Measurements from ENCODE around the gene ST6GALNAC5.

Gene ST6GALNAC5

GRCh38 chr1:77031106-77031662, 163.9 kb downstream of the ST6GALNAC5 start:
- TF ChIP-seq EZH2phosphoT487 (IDR thresholded peaks at IDR 0.05; ENCODE audit: borderline replicate concordance) (no peak), CTCF (conservative IDR thresholded peaks at IDR 0.05; ENCODE audit: low read length) (no peak)
- Histone ChIP-seq H4K20me1 (ENCODE audit: insufficient read depth, low read length, poor library complexity, severe bottlenecking) (no peaks in the 10 kb centered on the region), H2AFZ (ENCODE audit: low read length) (no peak overlapping the region), H3F3A (ENCODE audit: low read depth) (no peaks in the 10 kb centered on the region), H3K79me2 (ENCODE audit: insufficient read depth, low read length) (no peaks in the 10 kb centered on the region), H3K9me3 (ENCODE audit: insufficient read depth, low read depth, low read length) (no peaks in the 10 kb centered on the region), H3K4me1 (ENCODE audit: insufficient read depth, low read length, poor library complexity, severe bottlenecking) (no peaks in the 10 kb centered on the region), H3K9ac (ENCODE audit: low read depth, low read length, poor library complexity, severe bottlenecking) (no peak overlapping the region), H3K4me2 (ENCODE audit: low read depth, low read length, poor library complexity, severe bottlenecking) (no peak overlapping the region), H3K27me3 (ENCODE audit: insufficient read depth, low read length, poor library complexity, severe bottlenecking) (no peaks in the 10 kb centered on the region), H3K9me2 (replicated peaks; ENCODE audit: low read depth, low read length) (no peaks in the 10 kb centered on the region), H3K36me3 (ENCODE audit: insufficient read depth, low read length) (no peaks in the 10 kb centered on the region), H3K4me3 (ENCODE audit: low read length, poor library complexity, severe bottlenecking) (no peak overlapping the region)

DNA sequence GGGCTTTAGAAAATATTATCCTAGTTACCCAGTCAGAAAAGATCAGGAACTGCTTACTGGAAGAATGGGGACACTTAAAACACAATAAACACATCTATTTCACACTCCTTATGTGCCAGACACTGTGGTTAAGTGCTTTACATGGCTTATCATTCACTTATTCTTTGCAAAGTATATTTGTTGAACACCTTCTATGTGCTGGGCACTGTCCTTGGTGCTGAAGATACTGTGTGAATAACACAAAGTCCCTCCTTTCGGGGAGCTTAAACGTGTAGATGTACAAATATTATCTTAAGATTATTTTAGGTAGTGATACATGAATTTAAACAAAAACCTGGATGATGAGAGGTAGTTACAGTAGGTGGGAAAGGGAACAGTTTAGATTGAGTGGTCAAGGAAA, 169.3 kb downstream of the ST6GALNAC5 start:
- H3K79me2 ChIP-seq (ENCODE audit: insufficient read depth, low read length): no peaks in the 10 kb centered on the region
- no peaks in the 10 kb centered on the region for H3K9me2 ChIP-seq (replicated peaks; ENCODE audit: low read depth, low read length)
- no peaks in the 10 kb centered on the region for H3K4me1 ChIP-seq (ENCODE audit: insufficient read depth, low read length, poor library complexity, severe bottlenecking)
- no peak overlapping the region for H3K4me2 ChIP-seq (ENCODE audit: low read depth, low read length, poor library complexity, severe bottlenecking)
- no peaks in the 10 kb centered on the region for H3K9me3 ChIP-seq (ENCODE audit: insufficient read depth, low read depth, low read length)
- H4K20me1 ChIP-seq (ENCODE audit: insufficient read depth, low read length, poor library complexity, severe bottlenecking): no peaks in the 10 kb centered on the region
- no peak for TF ChIP-seq EZH2phosphoT487 (IDR thresholded peaks at IDR 0.05; ENCODE audit: borderline replicate concordance)
- H3K27me3 ChIP-seq (ENCODE audit: insufficient read depth, low read length, poor library complexity, severe bottlenecking): no peaks in the 10 kb centered on the region
- no peak overlapping the region for H2AFZ ChIP-seq (ENCODE audit: low read length)
- no peak overlapping the region for H3K4me3 ChIP-seq (ENCODE audit: low read length, poor library complexity, severe bottlenecking)
- H3K9ac ChIP-seq (ENCODE audit: low read depth, low read length, poor library complexity, severe bottlenecking): no peak overlapping the region
- no peaks in the 10 kb centered on the region for H3K36me3 ChIP-seq (ENCODE audit: insufficient read depth, low read length)
- no peaks in the 10 kb centered on the region for H3F3A ChIP-seq (ENCODE audit: low read depth)

DNA sequence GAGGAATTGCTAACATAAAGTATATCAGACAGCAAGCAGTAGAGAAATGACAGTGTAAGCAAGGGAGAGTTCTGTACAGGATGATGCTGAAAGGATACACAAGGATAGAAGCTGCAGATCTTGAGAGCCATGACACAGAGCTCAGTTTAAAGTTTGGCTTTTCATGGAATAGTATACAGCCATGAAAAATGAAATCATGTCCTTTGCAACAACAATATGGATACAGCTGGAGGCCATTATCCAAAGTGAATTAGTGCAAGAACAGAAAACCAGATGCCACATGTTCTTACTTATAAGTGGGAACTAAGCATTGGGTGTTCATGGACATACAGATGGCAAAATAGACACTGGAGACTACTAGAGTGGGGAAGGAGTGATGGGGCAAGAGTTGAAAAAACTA, 169.8 kb downstream of the ST6GALNAC5 start:
- Histone ChIP-seq H3K9me3 (ENCODE audit: insufficient read depth, low read depth, low read length) (no peaks in the 10 kb centered on the region), H3K9me2 (replicated peaks; ENCODE audit: low read depth, low read length) (no peaks in the 10 kb centered on the region), H3K9ac (ENCODE audit: low read depth, low read length, poor library complexity, severe bottlenecking) (no peak overlapping the region), H3K79me2 (ENCODE audit: insufficient read depth, low read length) (no peaks in the 10 kb centered on the region), H3K27me3 (ENCODE audit: insufficient read depth, low read length, poor library complexity, severe bottlenecking) (no peaks in the 10 kb centered on the region), H3K4me1 (ENCODE audit: insufficient read depth, low read length, poor library complexity, severe bottlenecking) (no peaks in the 10 kb centered on the region), H4K20me1 (ENCODE audit: insufficient read depth, low read length, poor library complexity, severe bottlenecking) (no peaks in the 10 kb centered on the region), H3K36me3 (ENCODE audit: insufficient read depth, low read length) (no peaks in the 10 kb centered on the region), H3F3A (ENCODE audit: low read depth) (no peaks in the 10 kb centered on the region), H3K4me2 (ENCODE audit: low read depth, low read length, poor library complexity, severe bottlenecking) (no peak overlapping the region), H3K4me3 (ENCODE audit: low read length, poor library complexity, severe bottlenecking) (no peak overlapping the region), H2AFZ (ENCODE audit: low read length) (no peak overlapping the region)
- no peak for TF ChIP-seq EZH2phosphoT487 (IDR thresholded peaks at IDR 0.05; ENCODE audit: borderline replicate concordance)
- no peak for TF ChIP-seq CTCF (conservative IDR thresholded peaks at IDR 0.05; ENCODE audit: low read length)

DNA sequence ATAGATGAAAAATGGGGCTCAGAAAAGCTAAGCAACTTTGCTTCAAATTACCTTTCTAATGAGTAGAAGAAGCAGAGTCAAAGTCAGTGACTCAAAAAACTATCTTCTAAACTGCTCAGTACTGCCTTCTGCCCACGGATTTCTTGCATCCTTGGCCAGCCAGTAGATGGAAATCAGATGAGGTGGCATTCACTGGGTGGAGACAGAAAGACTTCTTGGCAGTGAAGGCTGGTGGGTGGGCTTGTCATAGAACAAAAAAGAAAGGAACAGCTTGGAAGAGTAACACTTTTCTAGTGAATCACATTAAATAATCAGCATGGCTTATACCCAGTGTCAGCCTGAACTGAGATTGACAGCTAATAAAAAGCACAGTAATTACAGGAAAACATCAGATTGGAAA, 170.7 kb downstream of the ST6GALNAC5 start:
- H3K9ac ChIP-seq (ENCODE audit: low read depth, low read length, poor library complexity, severe bottlenecking): no peak overlapping the region
- no peaks in the 10 kb centered on the region for H3K79me2 ChIP-seq (ENCODE audit: insufficient read depth, low read length)
- H3K9me3 ChIP-seq (ENCODE audit: insufficient read depth, low read depth, low read length): no peaks in the 10 kb centered on the region
- no peaks in the 10 kb centered on the region for H3K4me1 ChIP-seq (ENCODE audit: insufficient read depth, low read length, poor library complexity, severe bottlenecking)
- no peaks in the 10 kb centered on the region for H3F3A ChIP-seq (ENCODE audit: low read depth)
- H3K4me2 ChIP-seq (ENCODE audit: low read depth, low read length, poor library complexity, severe bottlenecking): no peak overlapping the region
- no peak overlapping the region for H2AFZ ChIP-seq (ENCODE audit: low read length)
- no peaks in the 10 kb centered on the region for H3K9me2 ChIP-seq (replicated peaks; ENCODE audit: low read depth, low read length)
- H3K36me3 ChIP-seq (ENCODE audit: insufficient read depth, low read length): no peaks in the 10 kb centered on the region
- no peaks in the 10 kb centered on the region for H4K20me1 ChIP-seq (ENCODE audit: insufficient read depth, low read length, poor library complexity, severe bottlenecking)
- TF ChIP-seq EZH2phosphoT487 (IDR thresholded peaks at IDR 0.05; ENCODE audit: borderline replicate concordance) (no peak), CTCF (conservative IDR thresholded peaks at IDR 0.05; ENCODE audit: low read length) (no peak)
- no peak overlapping the region for H3K4me3 ChIP-seq (ENCODE audit: low read length, poor library complexity, severe bottlenecking)
- no peaks in the 10 kb centered on the region for H3K27me3 ChIP-seq (ENCODE audit: insufficient read depth, low read length, poor library complexity, severe bottlenecking)
